ENCODE results near the gene GDF11. TPM values are rescaled to one million over a fixed set of nuclear protein-coding genes. Genes with fewer than 3 reads are reported as not detected.

Gene GDF11
- polyA plus RNA-seq, 1 of the 3 experiments (the other 2 are of a cell fraction): 9.4 TPM

GRCh38 chr12:55698965-55699364 lies 44.0 kb upstream of the GDF11 start:
- no peak overlapping the region for H3K9ac ChIP-seq
- no peak overlapping the region for H3K4me2 ChIP-seq
- no peak for DNase-seq
- H3F3A ChIP-seq (replicated peaks; ENCODE audit: insufficient read depth): no peaks in the 10 kb centered on the region
- ChIA-PET POLR2A (no interaction called here), CTCF (interaction anchor here (1.2 to 2.0 kb wide), 2 partner anchors 10 to 52 kb away, joined by 3 to 5 read pairs; no protein-coding TSS in a partner anchor)
- H3K4me1 ChIP-seq (ENCODE audit: control insufficient read depth in 1 of 2, insufficient read depth in 2 of 2, low read depth in 1 of 2, low read length in 1 of 2): peaks cover 0 to 3% of the 10 kb centered on the region in 2 experiments; a peak in 1 of 4 replicates
- WGBS (ENCODE audit: low lambda C conversion rate): 20% methylated on average over 1 of the region's 1 CpG
- no peaks in the 10 kb centered on the region for H3K36me3 ChIP-seq (replicated peaks in 1 of 2; ENCODE audit: control insufficient read depth in 1 of 2, insufficient read depth in 2 of 2, low read length in 1 of 2)
- TF ChIP-seq FOXJ3 (CRISPR knock-in tag; IDR thresholded peaks at IDR 0.05) (no peak), TAF1 (IDR thresholded peaks at IDR 0.05; ENCODE audit: borderline replicate concordance, low read depth, low read length) (no peak), EZH2phosphoT487 (IDR thresholded peaks at IDR 0.05; ENCODE audit: borderline replicate concordance, low read depth) (no peak), MXI1 (IDR thresholded peaks at IDR 0.05; ENCODE audit: low read depth, low read length) (no peak), SMC3 (IDR thresholded peaks at IDR 0.05; ENCODE audit: low read depth, low read length) (no peak)
- H2AFZ ChIP-seq (ENCODE audit: low read depth): no peak overlapping the region
- no peak overlapping the region for H3K27ac ChIP-seq (ENCODE audit: low read depth in 2 of 2, low read length in 1 of 2)
- no peaks in the 10 kb centered on the region for H3K9me2 ChIP-seq
- no peaks in the 10 kb centered on the region for H4K20me1 ChIP-seq (ENCODE audit: insufficient read depth)
- H3K79me2 ChIP-seq (ENCODE audit: insufficient read depth): no peaks in the 10 kb centered on the region
- no peaks in the 10 kb centered on the region for H3K9me3 ChIP-seq
- no peak overlapping the region for H3K4me3 ChIP-seq (ENCODE audit: low read depth in 2 of 2, low read length in 1 of 2)
- no peaks in the 10 kb centered on the region for H3K27me3 ChIP-seq (ENCODE audit: insufficient read depth)

- no peak for DNase-seq
These were observed 43.4 kb upstream of the GDF11 start for GRCh38 chr12:55699471-55700055.

More at GRCh38 chr12:55699471-55700055, 43.4 kb upstream of the GDF11 start:
- Histone ChIP-seq H3K4me2 (no peak overlapping the region), H3K9me2 (no peaks in the 10 kb centered on the region), H3K27me3 (ENCODE audit: insufficient read depth) (no peaks in the 10 kb centered on the region), H3K36me3 (replicated peaks in 1 of 2; ENCODE audit: control insufficient read depth in 1 of 2, insufficient read depth in 2 of 2, low read length in 1 of 2) (no peaks in the 10 kb centered on the region), H2AFZ (ENCODE audit: low read depth) (no peak overlapping the region), H4K20me1 (ENCODE audit: insufficient read depth) (no peaks in the 10 kb centered on the region), H3K4me3 (ENCODE audit: low read depth in 2 of 2, low read length in 1 of 2) (no peak overlapping the region), H3F3A (replicated peaks; ENCODE audit: insufficient read depth) (no peaks in the 10 kb centered on the region), H3K27ac (ENCODE audit: low read depth in 2 of 2, low read length in 1 of 2) (no peak overlapping the region), H3K9me3 (no peaks in the 10 kb centered on the region), H3K9ac (no peak overlapping the region), H3K79me2 (ENCODE audit: insufficient read depth) (no peaks in the 10 kb centered on the region), H3K4me1 (ENCODE audit: control insufficient read depth in 1 of 2, insufficient read depth in 2 of 2, low read depth in 1 of 2, low read length in 1 of 2) (peaks cover 0 to 3% of the 10 kb centered on the region in 2 experiments; a peak in 1 of 4 replicates)
- 65% methylated on average over 4 of the region's 5 CpGs for WGBS (ENCODE audit: low lambda C conversion rate)
- no peak for TF ChIP-seq MEF2A (IDR thresholded peaks at IDR 0.05; ENCODE audit: borderline replicate concordance, low read depth)
- no peak for TF ChIP-seq PBX3 (IDR thresholded peaks at IDR 0.05)
- no peak for TF ChIP-seq YY1 (IDR thresholded peaks at IDR 0.05; ENCODE audit: low read depth)
- ChIA-PET CTCF (interaction anchor here (0.9 to 2.0 kb wide), 3 partner anchors 11 to 53 kb away, joined by 3 to 5 read pairs (median 3); a partner anchor contains a TSS), POLR2A (interaction anchor here (1.0 kb wide), 1 partner anchor 16 kb away, joined by 3 read pairs; the partner anchor contains the start of gene BLOC1S1)

All from SK-N-SH (cell line).